GM12878 (cell line): ENCODE data around the gene MMADHC.

Source experiments
- HDAC2 ChIP-seq: fragments of 200-600 bp; sonication (generic); IDR thresholded peaks from 2 replicates; pipeline ENCODE4 v1.6.1; 2017
- IRF3 ChIP-seq: fragments of 450-650 bp; IDR thresholded peaks from 2 replicates; pipeline ENCODE4 v1.6.1; 2014; ENCODE audit warnings: mild to moderate bottlenecking
- MYC ChIP-seq: IDR thresholded peaks from 2 replicates; pipeline ENCODE4 v1.6.1; 2011; ENCODE audit warnings: mild to moderate bottlenecking, low read length, moderate library complexity, inconsistent platforms; ENCODE audit not compliant: insufficient read depth, insufficient replicate concordance, insufficient read length, severe bottlenecking
- NBN ChIP-seq: fragments of 450-650 bp; IDR thresholded peaks from 2 replicates; pipeline ENCODE4 v1.6.1; 2016
- PAX8 ChIP-seq: fragments of 450-650 bp; IDR thresholded peaks from 2 replicates; pipeline ENCODE4 v1.6.1; 2017; ENCODE audit warnings: mild to moderate bottlenecking, moderate library complexity
- POLR2A ChIP-seq: IDR thresholded peaks from 2 replicates; pipeline ENCODE4 v1.6.1; 2011; ENCODE audit warnings: low read depth, mild to moderate bottlenecking, low read length
- POLR2AphosphoS2 ChIP-seq: IDR thresholded peaks from 2 replicates; pipeline ENCODE4 v1.6.1; 2011; ENCODE audit warnings: low read depth, mild to moderate bottlenecking, low read length, improper control_type of control experiment, moderate library complexity
- PRDM15 ChIP-seq: fragments of 450-650 bp; formaldehyde crosslinking; IDR thresholded peaks from 2 replicates; pipeline ENCODE4 v1.4.0; 2020; ENCODE audit warnings: mild to moderate bottlenecking, moderate library complexity
- RAD21 ChIP-seq: IDR thresholded peaks from 2 replicates; pipeline ENCODE4 v1.6.1; 2011; ENCODE audit warnings: mild to moderate bottlenecking, low read depth, low read length, moderate library complexity; ENCODE audit not compliant: insufficient read depth
- RB1 ChIP-seq: fragments of 450-650 bp; formaldehyde crosslinking; IDR thresholded peaks from 2 replicates; pipeline ENCODE4 v1.6.1; 2017; ENCODE audit warnings: mild to moderate bottlenecking, borderline replicate concordance
- RCOR1 ChIP-seq: conservative IDR thresholded peaks from 2 replicates; pipeline ENCODE4 v1.6.1; 2012; ENCODE audit warnings: low read depth, low read length, improper control_type of control experiment
- SKIL ChIP-seq: fragments of 450-650 bp; IDR thresholded peaks from 2 replicates; pipeline ENCODE4 v1.6.1; 2017; ENCODE audit warnings: mild to moderate bottlenecking, low read depth, inconsistent platforms; ENCODE audit not compliant: poor library complexity, severe bottlenecking
- ZNF274 ChIP-seq: IDR thresholded peaks from one replicate; pipeline ENCODE4 v1.8.0; 2011; ENCODE audit not compliant: insufficient read length, insufficient read depth

GRCh38 chr2:149625671-149626070 lies 38.1 kb upstream of the MMADHC start:
- TF ChIP-seq RCOR1 (no peak), PAX8 (no peak), POLR2A (no peak), IRF3 (no peak), MYC (no peak), SKIL (no peak), ZNF274 (no peak), RAD21 (no peak), HDAC2 (no peak), PRDM15 (no peak), POLR2AphosphoS2 (no peak), RB1 (no peak), NBN (no peak)
